ENCODE results near the gene CHD6.

CHD6 gene

GRCh38 chr20:41406353-41406752, 211.8 kb downstream of the CHD6 start:
- H3K36me3 ChIP-seq (ENCODE audit: control insufficient read depth, insufficient read depth, low read length): peaks cover 30% of the 10 kb centered on the region
- no peak overlapping the region for H3K27ac ChIP-seq (ENCODE audit: insufficient read depth, low read depth, low read length, poor library complexity, severe bottlenecking)
- H3K27me3 ChIP-seq (ENCODE audit: control insufficient read depth, insufficient read depth, low read length, poor library complexity, severe bottlenecking): no peaks in the 10 kb centered on the region
- H3K4me3 ChIP-seq (ENCODE audit: insufficient read depth, low read depth, low read length): no peak overlapping the region
- no peaks in the 10 kb centered on the region for H3K9me3 ChIP-seq (ENCODE audit: control insufficient read depth, low read length)
- H3K4me1 ChIP-seq (ENCODE audit: control insufficient read depth, insufficient read depth, low read length): no peaks in the 10 kb centered on the region
- WGBS, 2 experiments: 94 to 95% methylated on average over 10 of the region's 10 CpGs

GRCh38 chr20:41405436-41405835, 212.7 kb downstream of the CHD6 start:
- no peaks in the 10 kb centered on the region for H3K27me3 ChIP-seq (ENCODE audit: control insufficient read depth, insufficient read depth, low read length, poor library complexity, severe bottlenecking)
- 93 to 96% methylated on average over 3 of the region's 3 CpGs for WGBS, 2 experiments
- peaks cover 30% of the 10 kb centered on the region for H3K36me3 ChIP-seq (ENCODE audit: control insufficient read depth, insufficient read depth, low read length)
- H3K4me3 ChIP-seq (ENCODE audit: insufficient read depth, low read depth, low read length): no peak overlapping the region
- no peaks in the 10 kb centered on the region for H3K4me1 ChIP-seq (ENCODE audit: control insufficient read depth, insufficient read depth, low read length)
- no peaks in the 10 kb centered on the region for H3K9me3 ChIP-seq (ENCODE audit: control insufficient read depth, low read length)
- H3K27ac ChIP-seq (ENCODE audit: insufficient read depth, low read depth, low read length, poor library complexity, severe bottlenecking): no peak overlapping the region

GRCh38 chr20:41403604-41404003, 214.6 kb downstream of the CHD6 start:
- H3K27me3 ChIP-seq (ENCODE audit: control insufficient read depth, insufficient read depth, low read length, poor library complexity, severe bottlenecking): no peaks in the 10 kb centered on the region
- H3K4me1 ChIP-seq (ENCODE audit: control insufficient read depth, insufficient read depth, low read length): no peaks in the 10 kb centered on the region
- H3K9me3 ChIP-seq (ENCODE audit: control insufficient read depth, low read length): no peaks in the 10 kb centered on the region
- H3K27ac ChIP-seq (ENCODE audit: insufficient read depth, low read depth, low read length, poor library complexity, severe bottlenecking): no peak overlapping the region
- peaks cover 24% of the 10 kb centered on the region for H3K36me3 ChIP-seq (ENCODE audit: control insufficient read depth, insufficient read depth, low read length)
- no peak overlapping the region for H3K4me3 ChIP-seq (ENCODE audit: insufficient read depth, low read depth, low read length)
- 95 to 97% methylated on average over 11 of the region's 12 CpGs for WGBS, 2 experiments

GRCh38 chr20:41398408-41398807, 219.8 kb downstream of the CHD6 start:
- peaks cover 9% of the 10 kb centered on the region for H3K4me1 ChIP-seq (ENCODE audit: control insufficient read depth, insufficient read depth, low read length)
- no peaks in the 10 kb centered on the region for H3K9me3 ChIP-seq (ENCODE audit: control insufficient read depth, low read length)
- no peak overlapping the region for H3K27ac ChIP-seq (ENCODE audit: insufficient read depth, low read depth, low read length, poor library complexity, severe bottlenecking)
- 90 to 97% methylated on average over 2 of the region's 2 CpGs for WGBS, 2 experiments
- H3K27me3 ChIP-seq (ENCODE audit: control insufficient read depth, insufficient read depth, low read length, poor library complexity, severe bottlenecking): no peaks in the 10 kb centered on the region
- peaks cover 4% of the 10 kb centered on the region for H3K36me3 ChIP-seq (ENCODE audit: control insufficient read depth, insufficient read depth, low read length)
- no peak overlapping the region for H3K4me3 ChIP-seq (ENCODE audit: insufficient read depth, low read depth, low read length)

- 59 to 63% methylated on average over 15 to 18 of the region's 18 CpGs for WGBS, 2 experiments
- H3K27ac ChIP-seq (ENCODE audit: insufficient read depth, low read depth, low read length, poor library complexity, severe bottlenecking): no peak overlapping the region
These were observed 222.2 kb downstream of the CHD6 start for GRCh38 chr20:41395667-41396664.

GRCh38 chr20:41394931-41395666, 223.1 kb downstream of the CHD6 start:
- H3K27me3 ChIP-seq (ENCODE audit: control insufficient read depth, insufficient read depth, low read length, poor library complexity, severe bottlenecking): no peaks in the 10 kb centered on the region
- H3K4me1 ChIP-seq (ENCODE audit: control insufficient read depth, insufficient read depth, low read length): peaks cover 16% of the 10 kb centered on the region
- H3K9me3 ChIP-seq (ENCODE audit: control insufficient read depth, low read length): no peaks in the 10 kb centered on the region
- 89 to 95% methylated on average over 9 of the region's 9 CpGs for WGBS, 2 experiments
- H3K4me3 ChIP-seq (ENCODE audit: insufficient read depth, low read depth, low read length): no peak overlapping the region
- no peak overlapping the region for H3K27ac ChIP-seq (ENCODE audit: insufficient read depth, low read depth, low read length, poor library complexity, severe bottlenecking)
- no peaks in the 10 kb centered on the region for H3K36me3 ChIP-seq (ENCODE audit: control insufficient read depth, insufficient read depth, low read length)

More at GRCh38 chr20:41395667-41396664, 222.2 kb downstream of the CHD6 start:
- Histone ChIP-seq H3K36me3 (ENCODE audit: control insufficient read depth, insufficient read depth, low read length) (no peaks in the 10 kb centered on the region), H3K27me3 (ENCODE audit: control insufficient read depth, insufficient read depth, low read length, poor library complexity, severe bottlenecking) (no peaks in the 10 kb centered on the region), H3K4me1 (ENCODE audit: control insufficient read depth, insufficient read depth, low read length) (peaks cover 16% of the 10 kb centered on the region), H3K9me3 (ENCODE audit: control insufficient read depth, low read length) (no peaks in the 10 kb centered on the region), H3K4me3 (ENCODE audit: insufficient read depth, low read depth, low read length) (no peak overlapping the region)

- no peak overlapping the region for H3K27ac ChIP-seq (ENCODE audit: insufficient read depth, low read depth, low read length, poor library complexity, severe bottlenecking)
- WGBS, 2 experiments: 93 to 95% methylated on average over 2 of the region's 2 CpGs
- H3K9me3 ChIP-seq (ENCODE audit: control insufficient read depth, low read length): no peaks in the 10 kb centered on the region
- H3K27me3 ChIP-seq (ENCODE audit: control insufficient read depth, insufficient read depth, low read length, poor library complexity, severe bottlenecking): no peaks in the 10 kb centered on the region
- H3K4me1 ChIP-seq (ENCODE audit: control insufficient read depth, insufficient read depth, low read length): peaks cover 16% of the 10 kb centered on the region
- H3K36me3 ChIP-seq (ENCODE audit: control insufficient read depth, insufficient read depth, low read length): no peaks in the 10 kb centered on the region
- no peak overlapping the region for H3K4me3 ChIP-seq (ENCODE audit: insufficient read depth, low read depth, low read length)
These were observed 224.1 kb downstream of the CHD6 start for GRCh38 chr20:41394081-41394480.

- Histone ChIP-seq H3K27ac (ENCODE audit: insufficient read depth, low read depth, low read length, poor library complexity, severe bottlenecking) (no peak overlapping the region), H3K27me3 (ENCODE audit: control insufficient read depth, insufficient read depth, low read length, poor library complexity, severe bottlenecking) (no peaks in the 10 kb centered on the region), H3K36me3 (ENCODE audit: control insufficient read depth, insufficient read depth, low read length) (no peaks in the 10 kb centered on the region), H3K9me3 (ENCODE audit: control insufficient read depth, low read length) (no peaks in the 10 kb centered on the region), H3K4me3 (ENCODE audit: insufficient read depth, low read depth, low read length) (no peak overlapping the region), H3K4me1 (ENCODE audit: control insufficient read depth, insufficient read depth, low read length) (peaks cover 16% of the 10 kb centered on the region)
- 90 to 95% methylated on average over 3 of the region's 3 CpGs for WGBS, 2 experiments
These were observed 224.5 kb downstream of the CHD6 start for GRCh38 chr20:41393705-41394066.

GRCh38 chr20:41392871-41393704, 225.1 kb downstream of the CHD6 start:
- Histone ChIP-seq H3K27me3 (ENCODE audit: control insufficient read depth, insufficient read depth, low read length, poor library complexity, severe bottlenecking) (no peaks in the 10 kb centered on the region), H3K4me3 (ENCODE audit: insufficient read depth, low read depth, low read length) (no peak overlapping the region), H3K27ac (ENCODE audit: insufficient read depth, low read depth, low read length, poor library complexity, severe bottlenecking) (peak overlapping the region; percentile 60), H3K9me3 (ENCODE audit: control insufficient read depth, low read length) (no peaks in the 10 kb centered on the region), H3K4me1 (ENCODE audit: control insufficient read depth, insufficient read depth, low read length) (peaks cover 17% of the 10 kb centered on the region), H3K36me3 (ENCODE audit: control insufficient read depth, insufficient read depth, low read length) (no peaks in the 10 kb centered on the region)
- WGBS, 2 experiments: 85 to 90% methylated on average over 12 of the region's 12 CpGs
